Spleen (tissue), 7 donors: ENCODE results near the gene MSN.

Experiments
- CTCF ChIP-seq, 11 experiments: fragments of 200-600 bp in 7 of 11; fragments of 450-650 bp in 4 of 11; sonication (generic) in 4 of 11; IDR thresholded peaks in 8 of 11; conservative IDR thresholded peaks in 3 of 11; 1 replicate in 7 of 11; 2 replicates in 4 of 11; pipeline versions ENCODE4 v1.4.0 to v1.8.0; 2016 to 2021; ENCODE audit warnings: antibody characterized with exemption in 11 of 11, inconsistent platforms in 4 of 11, mild to moderate bottlenecking in 1 of 11
- POLR2A ChIP-seq, 3 donors: fragments of 450-650 bp; IDR thresholded peaks; one replicate each; pipeline ENCODE4 v1.5.1; 2017; ENCODE audit warnings: antibody characterized with exemption in 3 of 3, mild to moderate bottlenecking in 1 of 3
- donor health status: DM: no; HTN: no; CAD: no; lungs with moderate emphysema.
- donor health status: DM: no; HTN: no; CAD: no.
- donor health status: DM: no; HTN: no; CAD: no.

GRCh38 chrX:65668377-65669310 is 1.2 kb downstream of the MSN start:
- TF ChIP-seq CTCF (IDR thresholded peaks at IDR 0.05 in 8 of 11, conservative IDR thresholded peaks at IDR 0.05 in 3 of 11) (no peak), POLR2A (IDR thresholded peaks at IDR 0.05) (peak in 1 of 3 donors; percentile 13)
